Measurements from ENCODE around the gene GORASP1. TPM values are rescaled to one million over a fixed set of nuclear protein-coding genes. Genes with fewer than 3 reads are reported as not detected.

The GORASP1 gene
- total and polyA plus RNA-seq, 2 of the 8 experiments (the other 6 are each of a cell fraction or from before 2014, with no cell fraction given) = 33.4 to 33.5 TPM

- WGBS, 2 experiments (ENCODE audit: extremely low coverage in 1 of 2, insufficient coverage in 1 of 2, insufficient read length in 1 of 2, insufficient replicate concordance in 2 of 2, low coverage in 1 of 2, low lambda C conversion rate in 2 of 2, missing lambda C conversion rate in 1 of 2) = 75% methylated on average over 5 of the region's 5 CpGs; no CpG with 5 or more reads in 1 of the 2 experiments
- H3K4me3 ChIP-seq (ENCODE audit: extremely low read depth in 1 of 4, insufficient read depth in 2 of 4, low read depth in 3 of 4, low read length in 4 of 4) = no peak overlapping the region
- no peak overlapping the region for H3K4ac ChIP-seq (replicated peaks; ENCODE audit: insufficient read length, low read depth, low read length)
- H3K27me3 ChIP-seq (replicated peaks in 1 of 4; ENCODE audit: control insufficient read depth in 3 of 4, extremely low read depth in 1 of 4, insufficient read depth in 3 of 4, low read length in 3 of 4) = peaks cover 0 to 1% (median 0%) of the 10 kb centered on the region in 4 experiments; a peak in 1 of 7 replicates
- FAIRE-seq (no peak), DNase-seq (ENCODE audit: low read depth in 1 of 2, low spot score in 2 of 2) (peak in 1 of 2 experiments; percentile 58)
- H2BK20ac ChIP-seq (ENCODE audit: low read length) = no peak overlapping the region
- no peak overlapping the region; the same call in 1 of the 2 replicates for H4K8ac ChIP-seq (ENCODE audit: extremely low read depth, insufficient read depth, low read length)
- H3K27ac ChIP-seq (ENCODE audit: low read depth, low read length) = no peak overlapping the region
- no peak overlapping the region for H2BK15ac ChIP-seq (ENCODE audit: low read length)
- H2BK12ac ChIP-seq (ENCODE audit: low read depth, low read length) = no peak overlapping the region
- no peaks in the 10 kb centered on the region; a peak in 1 of 4 replicates for H3K9me3 ChIP-seq (ENCODE audit: insufficient read depth in 2 of 2, low read depth in 1 of 2, low read length in 1 of 2)
- H4K20me1 ChIP-seq (replicated peaks in 1 of 2; ENCODE audit: control insufficient read depth in 1 of 2, insufficient read depth in 2 of 2, low read length in 2 of 2) = peaks cover 0 to 5% of the 10 kb centered on the region in 2 experiments
- TF ChIP-seq, protein P1, sequence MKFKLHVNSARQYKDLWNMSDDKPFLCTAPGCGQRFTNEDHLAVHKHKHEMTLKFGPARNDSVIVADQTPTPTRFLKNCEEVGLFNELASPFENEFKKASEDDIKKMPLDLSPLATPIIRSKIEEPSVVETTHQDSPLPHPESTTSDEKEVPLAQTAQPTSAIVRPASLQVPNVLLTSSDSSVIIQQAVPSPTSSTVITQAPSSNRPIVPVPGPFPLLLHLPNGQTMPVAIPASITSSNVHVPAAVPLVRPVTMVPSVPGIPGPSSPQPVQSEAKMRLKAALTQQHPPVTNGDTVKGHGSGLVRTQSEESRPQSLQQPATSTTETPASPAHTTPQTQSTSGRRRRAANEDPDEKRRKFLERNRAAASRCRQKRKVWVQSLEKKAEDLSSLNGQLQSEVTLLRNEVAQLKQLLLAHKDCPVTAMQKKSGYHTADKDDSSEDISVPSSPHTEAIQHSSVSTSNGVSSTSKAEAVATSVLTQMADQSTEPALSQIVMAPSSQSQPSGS (IDR thresholded peaks at IDR 0.05; ENCODE audit: low read length) = no peak
- no peak for TF ChIP-seq POLR2AphosphoS5 (IDR thresholded peaks at IDR 0.05; ENCODE audit: low read depth, low read length)
- TF ChIP-seq RXRA (IDR thresholded peaks at IDR 0.05; ENCODE audit: insufficient read depth, low read depth, low read length) = 0 out of 2 replicates have a peak, but pooled peaks have one; percentile 31
- TF ChIP-seq RAD21 (IDR thresholded peaks at IDR 0.05 in 1 of 2, conservative IDR thresholded peaks at IDR 0.05 in 1 of 2; ENCODE audit: low read depth in 2 of 2, low read length in 2 of 2) = peak; percentile 70 to 77
- TF ChIP-seq EZH2 (IDR thresholded peaks at IDR 0.05; ENCODE audit: low read depth, low read length, severe bottlenecking) = no peak
- TF ChIP-seq, protein P2, sequence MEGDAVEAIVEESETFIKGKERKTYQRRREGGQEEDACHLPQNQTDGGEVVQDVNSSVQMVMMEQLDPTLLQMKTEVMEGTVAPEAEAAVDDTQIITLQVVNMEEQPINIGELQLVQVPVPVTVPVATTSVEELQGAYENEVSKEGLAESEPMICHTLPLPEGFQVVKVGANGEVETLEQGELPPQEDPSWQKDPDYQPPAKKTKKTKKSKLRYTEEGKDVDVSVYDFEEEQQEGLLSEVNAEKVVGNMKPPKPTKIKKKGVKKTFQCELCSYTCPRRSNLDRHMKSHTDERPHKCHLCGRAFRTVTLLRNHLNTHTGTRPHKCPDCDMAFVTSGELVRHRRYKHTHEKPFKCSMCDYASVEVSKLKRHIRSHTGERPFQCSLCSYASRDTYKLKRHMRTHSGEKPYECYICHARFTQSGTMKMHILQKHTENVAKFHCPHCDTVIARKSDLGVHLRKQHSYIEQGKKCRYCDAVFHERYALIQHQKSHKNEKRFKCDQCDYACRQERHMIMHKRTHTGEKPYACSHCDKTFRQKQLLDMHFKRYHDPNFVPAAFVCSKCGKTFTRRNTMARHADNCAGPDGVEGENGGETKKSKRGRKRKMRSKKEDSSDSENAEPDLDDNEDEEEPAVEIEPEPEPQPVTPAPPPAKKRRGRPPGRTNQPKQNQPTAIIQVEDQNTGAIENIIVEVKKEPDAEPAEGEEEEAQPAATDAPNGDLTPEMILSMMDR (IDR thresholded peaks at IDR 0.05; ENCODE audit: control extremely low read depth in 1 of 3, insufficient read depth in 1 of 3, low read depth in 1 of 3, low read length in 3 of 3) = peak; percentile 80 to 94 (median 86)
- no peak overlapping the region for H3K9ac ChIP-seq (replicated peaks in 1 of 4; ENCODE audit: extremely low read depth in 1 of 4, low read depth in 3 of 4, low read length in 3 of 4)
- no peak overlapping the region for H4K91ac ChIP-seq (replicated peaks; ENCODE audit: insufficient read length, low read length)
- ChIA-PET CTCF (ENCODE audit: partially characterized antibody) (interaction anchor here (0.6 to 7.9 kb wide), 14 partner anchors 14 to 1124 kb away, joined by 3 to 106 read pairs (median 4); no protein-coding TSS in a partner anchor), POLR2A (ENCODE audit: partially characterized antibody) (no interaction called here)
- peaks cover 12 to 24% (median 19%) of the 10 kb centered on the region in 4 experiments for H3K36me3 ChIP-seq (ENCODE audit: control insufficient read depth in 2 of 4, insufficient read depth in 4 of 4, low read length in 3 of 4)
- H2BK120ac ChIP-seq (replicated peaks; ENCODE audit: low read depth, low read length) = no peak overlapping the region
- no peak overlapping the region for H4K5ac ChIP-seq (ENCODE audit: insufficient read length, low read depth, low read length)
- H3K79me1 ChIP-seq (ENCODE audit: low read depth, low read length) = peaks cover 6% of the 10 kb centered on the region; the same call in 1 of the 2 replicates
- H2AK5ac ChIP-seq (ENCODE audit: low read depth, low read length) = no peak overlapping the region
- no peak overlapping the region for H3K18ac ChIP-seq (ENCODE audit: extremely low read depth, low read length)
- no peak overlapping the region for H3K14ac ChIP-seq (ENCODE audit: insufficient read length)
- no peak overlapping the region for H2AFZ ChIP-seq (ENCODE audit: low read length)
- H3K79me2 ChIP-seq (ENCODE audit: control insufficient read depth in 1 of 2, insufficient read depth in 2 of 2, low read length in 2 of 2) = no peaks in the 10 kb centered on the region
- no peaks in the 10 kb centered on the region; a peak in 2 of 7 replicates for H3K4me1 ChIP-seq (replicated peaks in 1 of 4; ENCODE audit: control insufficient read depth in 3 of 4, insufficient read depth in 4 of 4, low read length in 3 of 4)
- H3K56ac ChIP-seq (replicated peaks; ENCODE audit: insufficient read length, low read depth, low read length) = no peak overlapping the region
- no peak overlapping the region for H3K4me2 ChIP-seq (ENCODE audit: insufficient read depth in 1 of 2, low read depth in 2 of 2, low read length in 2 of 2)
- no peak overlapping the region for H3K23ac ChIP-seq (ENCODE audit: insufficient read length)
- H2BK5ac ChIP-seq (ENCODE audit: low read depth, low read length) = no peak overlapping the region
- H3K23me2 ChIP-seq (ENCODE audit: low read depth, low read length) = no peaks in the 10 kb centered on the region
These were observed 6.3 kb downstream of the GORASP1 start for GRCh38 chr3:39101022-39101689.

Measured in H1 (cell line).